Esophagus squamous epithelium (tissue), 5 donors: ENCODE data around the gene PRSS58. TPM values are rescaled to one million over a fixed set of nuclear protein-coding genes. Genes with fewer than 3 reads are reported as not detected.

Experiments used
- DNase-seq: peaks from one replicate; lab custom pipeline; 2025; lab: John Stamatoyannopoulos, UW
- H3K27ac ChIP-seq, 4 donors: fragments of 200-600 bp; sonication (generic); one replicate each; pipeline ENCODE4 v1.5.1; 2016 to 2019; ENCODE audit warnings: mild to moderate bottlenecking in 1 of 4
- H3K27me3 ChIP-seq, 4 donors: fragments of 200-600 bp; sonication (generic); 1 replicate in 3 of 4; 2 replicates in 1 of 4; pipeline versions ENCODE4 v1.5.1 to v1.6.0; 2017 to 2021; ENCODE audit warnings: antibody characterized with exemption in 1 of 4
- H3K36me3 ChIP-seq, 3 donors: fragments of 200-600 bp; sonication (generic); one replicate each; pipeline ENCODE4 v1.5.1; 2016 to 2019
- H3K4me1 ChIP-seq, 3 donors: fragments of 200-600 bp; sonication (generic); one replicate each; pipeline ENCODE4 v1.5.1; 2017 to 2019
- H3K4me3 ChIP-seq, 4 donors: fragments of 200-600 bp; sonication (generic); 1 replicate in 3 of 4; 2 replicates in 1 of 4; pipeline ENCODE4 v1.5.1; 2016 to 2019; ENCODE audit warnings: mild to moderate bottlenecking in 2 of 4, moderate library complexity in 1 of 4
- H3K9me3 ChIP-seq, 3 donors: fragments of 200-600 bp; sonication (generic); one replicate each; pipeline ENCODE4 v1.5.1; 2016 to 2019
- CTCF ChIP-seq, 6 experiments: fragments of 450-650 bp in 4 of 6; fragments of 200-600 bp in 2 of 6; sonication (generic) in 2 of 6; IDR thresholded peaks; one replicate each; pipeline ENCODE4 v1.5.1; 2016 to 2019; ENCODE audit warnings: antibody characterized with exemption in 6 of 6, mild to moderate bottlenecking in 4 of 6, moderate library complexity in 4 of 6
- POLR2A ChIP-seq, 4 donors: fragments of 450-650 bp; IDR thresholded peaks; one replicate each; pipeline ENCODE4 v1.6.1; 2017; ENCODE audit warnings: antibody characterized with exemption in 4 of 4, mild to moderate bottlenecking in 4 of 4, moderate library complexity in 3 of 4
- WGBS, 2 donors: methylation state at CpG; one replicate each; pipeline ENCODE4 v1.1.5; 2018; 5-methylcytosine and 5-hydroxymethylcytosine counted together
- intact Hi-C: fragments of 100-400 bp; cut with DNase I; formaldehyde crosslinking; loops from one replicate; pipeline ENCODE4 v1.15.0; 2022
- total RNA-seq, 4 donors: library from RNA; depleted of rRNA; stranded (reverse); fragments of >200 nt; gene quantifications; one replicate each; pipeline ENCODE4 v1.1.0, GENCODE V29; 2016
- donor health status: DM: yes; HTN: yes; CAD: no.

Gene PRSS58
- total RNA-seq, 4 donors from 2014 or later, result not detected

- no peaks in the 10 kb centered on the region for H3K27me3 ChIP-seq
- peaks cover 0 to 4% (median 0%) of the 10 kb centered on the region in 3 donors for H3K9me3 ChIP-seq
- TF ChIP-seq CTCF (IDR thresholded peaks at IDR 0.05) (no peak), POLR2A (IDR thresholded peaks at IDR 0.05) (no peak)
- intact Hi-C loops, result no loop called here
- no peaks in the 10 kb centered on the region for H3K4me1 ChIP-seq
- no peaks in the 10 kb centered on the region for H3K36me3 ChIP-seq
- no peak overlapping the region for H3K4me3 ChIP-seq
- 77 to 80% methylated on average over 1 of the region's 1 CpG for WGBS, 2 donors
- DNase-seq, result no peak
- no peak overlapping the region for H3K27ac ChIP-seq
Observed at GRCh38 chr7:142279601-142280000, 21.7 kb upstream of the PRSS58 start.

GRCh38 chr7:142275028-142275427, 17.2 kb upstream of the PRSS58 start:
- H3K27me3 ChIP-seq, result no peaks in the 10 kb centered on the region
- TF ChIP-seq CTCF (IDR thresholded peaks at IDR 0.05) (no peak), POLR2A (IDR thresholded peaks at IDR 0.05) (no peak)
- no peak overlapping the region for H3K27ac ChIP-seq
- intact Hi-C loops, result no loop called here
- no peak overlapping the region for H3K4me3 ChIP-seq
- H3K4me1 ChIP-seq, result no peaks in the 10 kb centered on the region
- H3K9me3 ChIP-seq, result peaks cover 0 to 4% (median 0%) of the 10 kb centered on the region in 3 donors
- H3K36me3 ChIP-seq, result no peaks in the 10 kb centered on the region
- no peak for DNase-seq
- WGBS, 2 donors, result 70 to 75% methylated on average over 3 of the region's 3 CpGs

GRCh38 chr7:142272841-142273240, 15.0 kb upstream of the PRSS58 start:
- intact Hi-C loops, result no loop called here
- no peaks in the 10 kb centered on the region for H3K4me1 ChIP-seq

GRCh38 chr7:142263598-142264380, 5.9 kb upstream of the PRSS58 start:
- no peaks in the 10 kb centered on the region for H3K36me3 ChIP-seq
- no peak overlapping the region for H3K4me3 ChIP-seq
- no peak overlapping the region for H3K27ac ChIP-seq
- intact Hi-C loops, result no loop called here
- no peaks in the 10 kb centered on the region for H3K27me3 ChIP-seq
- TF ChIP-seq POLR2A (IDR thresholded peaks at IDR 0.05), result no peak
- TF ChIP-seq CTCF (IDR thresholded peaks at IDR 0.05), result no peak
- DNase-seq, result no peak
- 62 to 68% methylated on average over 7 to 8 of the region's 8 CpGs for WGBS, 2 donors
- no peaks in the 10 kb centered on the region for H3K9me3 ChIP-seq
- no peaks in the 10 kb centered on the region for H3K4me1 ChIP-seq

More at GRCh38 chr7:142272841-142273240, 15.0 kb upstream of the PRSS58 start:
- TF ChIP-seq POLR2A (IDR thresholded peaks at IDR 0.05), result no peak
- no peak for TF ChIP-seq CTCF (IDR thresholded peaks at IDR 0.05)
- peaks cover 0 to 4% (median 0%) of the 10 kb centered on the region in 3 donors for H3K9me3 ChIP-seq
- H3K36me3 ChIP-seq, result no peaks in the 10 kb centered on the region
- no peak overlapping the region for H3K4me3 ChIP-seq
- no peak overlapping the region for H3K27ac ChIP-seq
- WGBS, 2 donors, result 40 to 65% methylated on average over 2 of the region's 2 CpGs
- no peaks in the 10 kb centered on the region for H3K27me3 ChIP-seq
- no peak for DNase-seq

- no peak for DNase-seq
- no peaks in the 10 kb centered on the region for H3K9me3 ChIP-seq
- H3K27me3 ChIP-seq, result no peaks in the 10 kb centered on the region
- WGBS, 2 donors, result 65 to 67% methylated on average over 2 of the region's 2 CpGs
- TF ChIP-seq CTCF (IDR thresholded peaks at IDR 0.05) (no peak), POLR2A (IDR thresholded peaks at IDR 0.05) (no peak)
- no peak overlapping the region for H3K27ac ChIP-seq
- H3K4me3 ChIP-seq, result no peak overlapping the region
- no peaks in the 10 kb centered on the region for H3K36me3 ChIP-seq
- intact Hi-C loops, result no loop called here
- H3K4me1 ChIP-seq, result no peaks in the 10 kb centered on the region
Observed at GRCh38 chr7:142250705-142251104, 7.2 kb downstream of the PRSS58 start.
